H1 (cell line): Measurements from ENCODE around the gene MCC. TPM values are rescaled to one million over a fixed set of nuclear protein-coding genes. Genes with fewer than 3 reads are reported as not detected.

Source experiments
- BRCA1 ChIP-seq: IDR thresholded peaks from 2 replicates; pipeline ENCODE4 v1.6.1; 2012; ENCODE audit warnings: low read depth, low read length, improper control_type of control experiment
- EZH2 ChIP-seq: fragments of 200-600 bp; sonication (generic); IDR thresholded peaks from 2 replicates; pipeline ENCODE4 v1.7.1; 2012; ENCODE audit warnings: low read depth, mild to moderate bottlenecking, moderate library complexity, low read length, inconsistent platforms; ENCODE audit not compliant: severe bottlenecking
- POLR2A ChIP-seq, 2 experiments: IDR thresholded peaks; 1 replicate in 1 of 2; 2 replicates in 1 of 2; pipeline ENCODE4 v1.6.1; 2011; ENCODE audit warnings: low read depth in 2 of 2, low read length in 2 of 2, mild to moderate bottlenecking in 2 of 2; ENCODE audit errors: control extremely low read depth in 1 of 2
- RFX5 ChIP-seq: IDR thresholded peaks from 2 replicates; pipeline ENCODE4 v1.6.1; 2011; ENCODE audit warnings: low read depth, low read length, improper control_type of control experiment, borderline replicate concordance
- RXRA ChIP-seq: IDR thresholded peaks from 2 replicates; pipeline ENCODE4 v1.6.1; 2011; ENCODE audit warnings: low read depth, mild to moderate bottlenecking, low read length, moderate library complexity; ENCODE audit not compliant: insufficient read depth
- SIN3A ChIP-seq, 2 experiments: IDR thresholded peaks in 1 of 2; conservative IDR thresholded peaks in 1 of 2; 2 replicates each; pipeline ENCODE4 v1.6.1; 2011 to 2012; ENCODE audit warnings: low read length in 2 of 2, improper control_type of control experiment in 1 of 2, low read depth in 1 of 2, mild to moderate bottlenecking in 1 of 2
- SIRT6 ChIP-seq: IDR thresholded peaks from one replicate; pipeline ENCODE4 v1.7.1; 2012; ENCODE audit warnings: low read length, inconsistent platforms
- SUZ12 ChIP-seq: fragments of 200-600 bp; sonication (generic); IDR thresholded peaks from 2 replicates; pipeline ENCODE4 v1.6.1; 2012; ENCODE audit warnings: mild to moderate bottlenecking, inconsistent platforms, low read length, moderate library complexity, mixed read lengths
- TBP ChIP-seq: IDR thresholded peaks from 2 replicates; pipeline ENCODE4 v1.6.1; 2011; ENCODE audit warnings: low read depth, low read length, improper control_type of control experiment
- polyA plus RNA-seq, 7 experiments: library from polyadenylated mRNA; depleted of rRNA in 3 of 7; stranded (reverse) in 5 of 7; unstranded in 2 of 7; fragments of >200 nt in 5 of 7; fragments of 200-250 nt in 2 of 7; gene quantifications; 1 replicate in 5 of 7; 2 replicates in 1 of 7; 4 replicates in 1 of 7; pipeline versions ENCODE4 v1.2.1 to v1.2.3, GENCODE V29; 2011 to 2013; ENCODE audit warnings: missing spikeins in 2 of 7, mixed read lengths in 2 of 7
- total RNA-seq: library from RNA; stranded (reverse); fragmentation: NEBNext Ultra II Directional; extraction: Animal tissue kit (Norgen Biotek cat#: 25700); gene quantifications from 2 replicates; pipeline ENCODE4 v1.2.1, GENCODE V29; 2021
- TF ChIP-seq, protein P1 (sequence below): fragments of 300-600 bp; sonication (generic); IDR thresholded peaks from 2 replicates; pipeline ENCODE4 v1.7.1; 2012; ENCODE audit warnings: low read length, moderate library complexity, mild to moderate bottlenecking, inconsistent platforms; ENCODE audit not compliant: insufficient replicate concordance
- TF ChIP-seq, protein P2 (sequence below): IDR thresholded peaks from 2 replicates; pipeline ENCODE4 v1.6.1; 2011; ENCODE audit warnings: low read length, improper control_type of control experiment

The MCC gene
- total and polyA plus RNA-seq, 2 of the 8 experiments (the other 6 are each of a cell fraction or from before 2014, with no cell fraction given) = 2.6 to 18.3 TPM

DNA sequence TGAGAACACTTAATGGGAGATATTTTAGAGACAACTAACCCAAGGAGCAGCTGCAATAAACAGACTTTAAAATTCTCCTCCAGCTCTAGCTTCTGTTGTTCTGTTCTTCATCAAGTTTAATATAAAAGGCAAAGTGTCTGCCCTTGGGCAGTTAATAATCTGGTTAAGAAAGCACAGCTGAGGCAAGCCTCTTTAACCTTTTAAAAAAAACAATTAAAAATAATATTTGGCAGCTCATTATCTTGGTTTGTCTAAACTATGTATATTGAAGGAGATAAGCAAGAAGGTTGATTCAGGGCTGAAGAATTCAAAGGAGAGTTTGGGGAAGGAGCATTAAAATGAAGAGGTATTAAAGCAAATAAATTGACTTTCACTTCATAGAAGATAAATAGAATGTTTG lies 128.8 kb downstream of the MCC start (continued):
- TF ChIP-seq, protein P1, sequence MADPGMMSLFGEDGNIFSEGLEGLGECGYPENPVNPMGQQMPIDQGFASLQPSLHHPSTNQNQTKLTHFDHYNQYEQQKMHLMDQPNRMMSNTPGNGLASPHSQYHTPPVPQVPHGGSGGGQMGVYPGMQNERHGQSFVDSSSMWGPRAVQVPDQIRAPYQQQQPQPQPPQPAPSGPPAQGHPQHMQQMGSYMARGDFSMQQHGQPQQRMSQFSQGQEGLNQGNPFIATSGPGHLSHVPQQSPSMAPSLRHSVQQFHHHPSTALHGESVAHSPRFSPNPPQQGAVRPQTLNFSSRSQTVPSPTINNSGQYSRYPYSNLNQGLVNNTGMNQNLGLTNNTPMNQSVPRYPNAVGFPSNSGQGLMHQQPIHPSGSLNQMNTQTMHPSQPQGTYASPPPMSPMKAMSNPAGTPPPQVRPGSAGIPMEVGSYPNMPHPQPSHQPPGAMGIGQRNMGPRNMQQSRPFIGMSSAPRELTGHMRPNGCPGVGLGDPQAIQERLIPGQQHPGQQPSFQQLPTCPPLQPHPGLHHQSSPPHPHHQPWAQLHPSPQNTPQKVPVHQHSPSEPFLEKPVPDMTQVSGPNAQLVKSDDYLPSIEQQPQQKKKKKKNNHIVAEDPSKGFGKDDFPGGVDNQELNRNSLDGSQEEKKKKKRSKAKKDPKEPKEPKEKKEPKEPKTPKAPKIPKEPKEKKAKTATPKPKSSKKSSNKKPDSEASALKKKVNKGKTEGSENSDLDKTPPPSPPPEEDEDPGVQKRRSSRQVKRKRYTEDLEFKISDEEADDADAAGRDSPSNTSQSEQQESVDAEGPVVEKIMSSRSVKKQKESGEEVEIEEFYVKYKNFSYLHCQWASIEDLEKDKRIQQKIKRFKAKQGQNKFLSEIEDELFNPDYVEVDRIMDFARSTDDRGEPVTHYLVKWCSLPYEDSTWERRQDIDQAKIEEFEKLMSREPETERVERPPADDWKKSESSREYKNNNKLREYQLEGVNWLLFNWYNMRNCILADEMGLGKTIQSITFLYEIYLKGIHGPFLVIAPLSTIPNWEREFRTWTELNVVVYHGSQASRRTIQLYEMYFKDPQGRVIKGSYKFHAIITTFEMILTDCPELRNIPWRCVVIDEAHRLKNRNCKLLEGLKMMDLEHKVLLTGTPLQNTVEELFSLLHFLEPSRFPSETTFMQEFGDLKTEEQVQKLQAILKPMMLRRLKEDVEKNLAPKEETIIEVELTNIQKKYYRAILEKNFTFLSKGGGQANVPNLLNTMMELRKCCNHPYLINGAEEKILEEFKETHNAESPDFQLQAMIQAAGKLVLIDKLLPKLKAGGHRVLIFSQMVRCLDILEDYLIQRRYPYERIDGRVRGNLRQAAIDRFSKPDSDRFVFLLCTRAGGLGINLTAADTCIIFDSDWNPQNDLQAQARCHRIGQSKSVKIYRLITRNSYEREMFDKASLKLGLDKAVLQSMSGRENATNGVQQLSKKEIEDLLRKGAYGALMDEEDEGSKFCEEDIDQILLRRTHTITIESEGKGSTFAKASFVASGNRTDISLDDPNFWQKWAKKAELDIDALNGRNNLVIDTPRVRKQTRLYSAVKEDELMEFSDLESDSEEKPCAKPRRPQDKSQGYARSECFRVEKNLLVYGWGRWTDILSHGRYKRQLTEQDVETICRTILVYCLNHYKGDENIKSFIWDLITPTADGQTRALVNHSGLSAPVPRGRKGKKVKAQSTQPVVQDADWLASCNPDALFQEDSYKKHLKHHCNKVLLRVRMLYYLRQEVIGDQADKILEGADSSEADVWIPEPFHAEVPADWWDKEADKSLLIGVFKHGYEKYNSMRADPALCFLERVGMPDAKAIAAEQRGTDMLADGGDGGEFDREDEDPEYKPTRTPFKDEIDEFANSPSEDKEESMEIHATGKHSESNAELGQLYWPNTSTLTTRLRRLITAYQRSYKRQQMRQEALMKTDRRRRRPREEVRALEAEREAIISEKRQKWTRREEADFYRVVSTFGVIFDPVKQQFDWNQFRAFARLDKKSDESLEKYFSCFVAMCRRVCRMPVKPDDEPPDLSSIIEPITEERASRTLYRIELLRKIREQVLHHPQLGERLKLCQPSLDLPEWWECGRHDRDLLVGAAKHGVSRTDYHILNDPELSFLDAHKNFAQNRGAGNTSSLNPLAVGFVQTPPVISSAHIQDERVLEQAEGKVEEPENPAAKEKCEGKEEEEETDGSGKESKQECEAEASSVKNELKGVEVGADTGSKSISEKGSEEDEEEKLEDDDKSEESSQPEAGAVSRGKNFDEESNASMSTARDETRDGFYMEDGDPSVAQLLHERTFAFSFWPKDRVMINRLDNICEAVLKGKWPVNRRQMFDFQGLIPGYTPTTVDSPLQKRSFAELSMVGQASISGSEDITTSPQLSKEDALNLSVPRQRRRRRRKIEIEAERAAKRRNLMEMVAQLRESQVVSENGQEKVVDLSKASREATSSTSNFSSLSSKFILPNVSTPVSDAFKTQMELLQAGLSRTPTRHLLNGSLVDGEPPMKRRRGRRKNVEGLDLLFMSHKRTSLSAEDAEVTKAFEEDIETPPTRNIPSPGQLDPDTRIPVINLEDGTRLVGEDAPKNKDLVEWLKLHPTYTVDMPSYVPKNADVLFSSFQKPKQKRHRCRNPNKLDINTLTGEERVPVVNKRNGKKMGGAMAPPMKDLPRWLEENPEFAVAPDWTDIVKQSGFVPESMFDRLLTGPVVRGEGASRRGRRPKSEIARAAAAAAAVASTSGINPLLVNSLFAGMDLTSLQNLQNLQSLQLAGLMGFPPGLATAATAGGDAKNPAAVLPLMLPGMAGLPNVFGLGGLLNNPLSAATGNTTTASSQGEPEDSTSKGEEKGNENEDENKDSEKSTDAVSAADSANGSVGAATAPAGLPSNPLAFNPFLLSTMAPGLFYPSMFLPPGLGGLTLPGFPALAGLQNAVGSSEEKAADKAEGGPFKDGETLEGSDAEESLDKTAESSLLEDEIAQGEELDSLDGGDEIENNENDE = no peak
- no peak for TF ChIP-seq SIN3A (conservative IDR thresholded peaks at IDR 0.05 in 1 of 2, IDR thresholded peaks at IDR 0.05 in 1 of 2; ENCODE audit: low read depth in 1 of 2, low read length in 2 of 2)
- TF ChIP-seq RFX5 = no peak
- no peak for TF ChIP-seq SUZ12
- TF ChIP-seq POLR2A (IDR thresholded peaks at IDR 0.05; ENCODE audit: control extremely low read depth in 1 of 2, low read depth in 2 of 2, low read length in 2 of 2) = no peak
- TF ChIP-seq EZH2 = no peak
- no peak for TF ChIP-seq BRCA1
- TF ChIP-seq SIRT6 = no peak
- no peak for TF ChIP-seq RXRA
- TF ChIP-seq, protein P2, sequence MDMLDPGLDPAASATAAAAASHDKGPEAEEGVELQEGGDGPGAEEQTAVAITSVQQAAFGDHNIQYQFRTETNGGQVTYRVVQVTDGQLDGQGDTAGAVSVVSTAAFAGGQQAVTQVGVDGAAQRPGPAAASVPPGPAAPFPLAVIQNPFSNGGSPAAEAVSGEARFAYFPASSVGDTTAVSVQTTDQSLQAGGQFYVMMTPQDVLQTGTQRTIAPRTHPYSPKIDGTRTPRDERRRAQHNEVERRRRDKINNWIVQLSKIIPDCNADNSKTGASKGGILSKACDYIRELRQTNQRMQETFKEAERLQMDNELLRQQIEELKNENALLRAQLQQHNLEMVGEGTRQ = no peak
- TF ChIP-seq TBP = no peak
- TF ChIP-seq, all 59 proteins: peak for 0
